KMS-11 (cell line): ENCODE results near the gene CRACDL.

Source experiments
- H2AFZ ChIP-seq: fragments of 200-600 bp; sonication (generic); 2 replicates; pipeline ENCODE4 v1.6.1; 2016; ENCODE audit warnings: antibody characterized with exemption, mixed run types, low read depth
- H3K27ac ChIP-seq: fragments of 200-600 bp; sonication (generic); 2 replicates; pipeline ENCODE4 v1.6.1; 2016; ENCODE audit warnings: mild to moderate bottlenecking, mixed run types
- H3K27me3 ChIP-seq: fragments of 200-600 bp; sonication (generic); 2 replicates; pipeline ENCODE4 v1.6.1; 2017; ENCODE audit warnings: mild to moderate bottlenecking, low read depth, mixed run types, moderate library complexity; ENCODE audit not compliant: insufficient read depth
- H3K36me3 ChIP-seq: fragments of 200-600 bp; sonication (generic); 2 replicates; pipeline ENCODE4 v1.6.1; 2017; ENCODE audit warnings: mild to moderate bottlenecking, mixed run types; ENCODE audit not compliant: insufficient read depth
- H3K4me1 ChIP-seq: fragments of 200-600 bp; sonication (generic); 2 replicates; pipeline ENCODE4 v1.6.1; 2016; ENCODE audit warnings: mild to moderate bottlenecking, low read depth, mixed run types; ENCODE audit not compliant: poor library complexity, severe bottlenecking
- H3K4me2 ChIP-seq: fragments of 200-600 bp; sonication (generic); 2 replicates; pipeline ENCODE4 v1.7.0; 2016; ENCODE audit warnings: mild to moderate bottlenecking, mixed run types
- H3K4me3 ChIP-seq: fragments of 200-600 bp; sonication (generic); IDR thresholded peaks from 2 replicates; pipeline ENCODE4 v1.6.1; 2017; ENCODE audit warnings: low read depth, low read length, mixed read lengths; ENCODE audit not compliant: insufficient read depth
- H3K79me2 ChIP-seq: fragments of 200-600 bp; sonication (generic); 2 replicates; pipeline ENCODE4 v1.6.1; 2016; ENCODE audit warnings: low read depth, mixed run types; ENCODE audit not compliant: insufficient read depth
- H3K9ac ChIP-seq: fragments of 200-600 bp; sonication (generic); 2 replicates; pipeline ENCODE4 v1.6.1; 2016; ENCODE audit warnings: mild to moderate bottlenecking, mixed run types
- H4K20me1 ChIP-seq: fragments of 200-600 bp; sonication (generic); 2 replicates; pipeline ENCODE4 v1.6.1; 2016; ENCODE audit warnings: mild to moderate bottlenecking, mixed run types; ENCODE audit not compliant: insufficient read depth
- CTCF ChIP-seq: fragments of 200-600 bp; sonication (generic); conservative IDR thresholded peaks from 2 replicates; pipeline ENCODE4 v1.6.1; 2017; ENCODE audit warnings: low read depth, mild to moderate bottlenecking, antibody characterized with exemption, low read length, moderate library complexity, mixed read lengths

The CRACDL gene

GRCh38 chr2:98896416-98896815 is 39.6 kb downstream of the CRACDL start:
- TF ChIP-seq CTCF, result no peak
- no peak overlapping the region for H3K4me2 ChIP-seq
- H3K9ac ChIP-seq, result no peak overlapping the region
- H3K4me1 ChIP-seq, result no peaks in the 10 kb centered on the region
- no peak overlapping the region for H3K27ac ChIP-seq
- no peaks in the 10 kb centered on the region for H3K79me2 ChIP-seq
- H3K4me3 ChIP-seq, result no peak overlapping the region
- no peak overlapping the region for H2AFZ ChIP-seq
- no peaks in the 10 kb centered on the region for H3K36me3 ChIP-seq
- no peaks in the 10 kb centered on the region for H3K27me3 ChIP-seq
- H4K20me1 ChIP-seq, result no peaks in the 10 kb centered on the region

DNA sequence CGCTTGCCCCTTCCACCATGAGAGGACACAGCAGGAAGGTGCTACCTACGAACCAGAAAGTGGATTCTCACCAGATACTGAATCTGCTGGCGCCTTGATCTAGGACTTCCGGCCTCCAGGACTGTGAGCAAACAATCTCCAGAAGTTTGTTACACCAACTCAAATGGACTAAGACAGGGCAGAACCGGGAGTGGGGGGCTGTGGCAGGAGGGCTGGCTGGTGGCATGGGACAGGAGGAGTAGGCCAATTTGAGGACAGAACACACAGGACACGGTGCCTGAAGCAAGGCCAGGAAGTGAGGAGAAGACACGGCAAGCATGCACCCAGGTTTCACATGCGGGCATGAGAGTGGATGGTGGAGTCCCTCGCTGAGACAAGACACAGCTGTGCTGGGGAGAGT is 40.1 kb downstream of the CRACDL start:
- no peak overlapping the region for H3K9ac ChIP-seq
- no peaks in the 10 kb centered on the region for H3K4me1 ChIP-seq
- no peaks in the 10 kb centered on the region for H3K79me2 ChIP-seq
- no peak overlapping the region for H3K4me3 ChIP-seq
- no peaks in the 10 kb centered on the region for H3K36me3 ChIP-seq
- H3K27ac ChIP-seq, result no peak overlapping the region
- no peak overlapping the region for H2AFZ ChIP-seq
- no peaks in the 10 kb centered on the region for H4K20me1 ChIP-seq
- TF ChIP-seq CTCF, result no peak
- no peak overlapping the region for H3K4me2 ChIP-seq
- H3K27me3 ChIP-seq, result no peaks in the 10 kb centered on the region

- Histone ChIP-seq H4K20me1 (no peaks in the 10 kb centered on the region), H3K27ac (no peak overlapping the region), H3K36me3 (no peaks in the 10 kb centered on the region), H3K27me3 (no peaks in the 10 kb centered on the region), H3K4me2 (no peak overlapping the region), H2AFZ (no peak overlapping the region), H3K4me1 (no peaks in the 10 kb centered on the region), H3K79me2 (no peaks in the 10 kb centered on the region), H3K9ac (no peak overlapping the region), H3K4me3 (no peak overlapping the region)
- TF ChIP-seq CTCF, result no peak
Observed at GRCh38 chr2:98895221-98895620, 40.8 kb downstream of the CRACDL start.

GRCh38 chr2:98894331-98895000 is 41.6 kb downstream of the CRACDL start:
- Histone ChIP-seq H3K4me1 (no peaks in the 10 kb centered on the region), H3K36me3 (no peaks in the 10 kb centered on the region), H4K20me1 (no peaks in the 10 kb centered on the region), H3K4me2 (no peak overlapping the region), H2AFZ (no peak overlapping the region), H3K27me3 (no peaks in the 10 kb centered on the region), H3K4me3 (no peak overlapping the region), H3K9ac (no peak overlapping the region), H3K27ac (no peak overlapping the region), H3K79me2 (no peaks in the 10 kb centered on the region)
- no peak for TF ChIP-seq CTCF
